Measurements from ENCODE around the gene ADGRA1. TPM values are rescaled to one million over a fixed set of nuclear protein-coding genes. Genes with fewer than 3 reads are reported as not detected.
A peak's percentile ranks its signal among the peaks of the same experiment; 100 is the strongest.

The ADGRA1 gene
- total RNA-seq, 4 donors from 2014 or later, result 0.07 to 1.0 TPM; not detected in 2

DNA sequence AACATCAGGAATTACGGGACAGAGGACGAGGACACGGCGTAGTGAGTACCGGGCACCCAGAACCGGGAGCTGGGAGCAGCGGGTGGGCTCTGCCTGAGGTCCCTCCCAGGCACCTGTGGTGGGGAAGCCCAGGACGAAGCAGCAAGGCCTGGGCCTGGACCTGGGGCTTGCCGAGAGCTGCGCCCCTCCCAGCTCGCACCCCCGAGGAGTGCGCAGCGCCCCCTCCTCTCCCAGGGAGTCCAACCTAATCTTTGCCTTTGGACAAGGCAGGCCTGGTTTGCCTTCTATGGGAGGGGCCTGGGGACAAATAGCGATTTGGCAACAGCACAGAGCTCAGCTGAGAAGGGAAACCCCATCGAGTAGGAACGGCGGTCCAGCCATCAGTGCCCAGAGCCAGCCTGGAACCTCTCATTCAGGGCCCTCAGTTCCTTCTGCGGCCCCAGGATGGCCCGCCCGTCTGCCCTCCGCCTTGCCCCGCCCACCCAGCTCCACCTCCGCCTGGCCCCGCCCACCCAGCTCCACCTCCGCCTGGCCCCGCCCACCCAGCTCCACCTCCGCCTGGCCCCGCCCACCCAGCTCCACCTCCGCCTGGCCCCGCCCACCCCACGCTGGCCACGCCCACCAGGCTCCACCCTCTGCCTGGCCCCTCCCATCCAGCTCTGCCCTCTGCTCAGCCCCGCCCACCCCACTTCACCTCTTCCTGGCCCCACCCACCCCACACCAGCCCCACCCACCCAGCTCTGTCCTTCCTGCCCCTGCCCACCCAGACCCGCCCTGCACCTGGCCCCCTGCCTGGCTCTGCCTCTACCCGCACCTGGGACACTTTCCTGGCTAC, 39.8 kb downstream of the ADGRA1 start:
- no peaks in the 10 kb centered on the region for H3K9me3 ChIP-seq
- intact Hi-C loops (cut with DNase I; ENCODE audit: low total_unique reads), result no loop called here
- H3K27me3 ChIP-seq, result no peaks in the 10 kb centered on the region
- no peaks in the 10 kb centered on the region for H3K4me1 ChIP-seq
- no peak overlapping the region for H3K27ac ChIP-seq
- H3K4me3 ChIP-seq, result no peak overlapping the region
- H3K36me3 ChIP-seq, result no peaks in the 10 kb centered on the region
- TF ChIP-seq, protein P1, sequence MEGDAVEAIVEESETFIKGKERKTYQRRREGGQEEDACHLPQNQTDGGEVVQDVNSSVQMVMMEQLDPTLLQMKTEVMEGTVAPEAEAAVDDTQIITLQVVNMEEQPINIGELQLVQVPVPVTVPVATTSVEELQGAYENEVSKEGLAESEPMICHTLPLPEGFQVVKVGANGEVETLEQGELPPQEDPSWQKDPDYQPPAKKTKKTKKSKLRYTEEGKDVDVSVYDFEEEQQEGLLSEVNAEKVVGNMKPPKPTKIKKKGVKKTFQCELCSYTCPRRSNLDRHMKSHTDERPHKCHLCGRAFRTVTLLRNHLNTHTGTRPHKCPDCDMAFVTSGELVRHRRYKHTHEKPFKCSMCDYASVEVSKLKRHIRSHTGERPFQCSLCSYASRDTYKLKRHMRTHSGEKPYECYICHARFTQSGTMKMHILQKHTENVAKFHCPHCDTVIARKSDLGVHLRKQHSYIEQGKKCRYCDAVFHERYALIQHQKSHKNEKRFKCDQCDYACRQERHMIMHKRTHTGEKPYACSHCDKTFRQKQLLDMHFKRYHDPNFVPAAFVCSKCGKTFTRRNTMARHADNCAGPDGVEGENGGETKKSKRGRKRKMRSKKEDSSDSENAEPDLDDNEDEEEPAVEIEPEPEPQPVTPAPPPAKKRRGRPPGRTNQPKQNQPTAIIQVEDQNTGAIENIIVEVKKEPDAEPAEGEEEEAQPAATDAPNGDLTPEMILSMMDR (IDR thresholded peaks at IDR 0.05), result no peak
- TF ChIP-seq POLR2A (IDR thresholded peaks at IDR 0.05), result no peak
- no peak for DNase-seq

DNA sequence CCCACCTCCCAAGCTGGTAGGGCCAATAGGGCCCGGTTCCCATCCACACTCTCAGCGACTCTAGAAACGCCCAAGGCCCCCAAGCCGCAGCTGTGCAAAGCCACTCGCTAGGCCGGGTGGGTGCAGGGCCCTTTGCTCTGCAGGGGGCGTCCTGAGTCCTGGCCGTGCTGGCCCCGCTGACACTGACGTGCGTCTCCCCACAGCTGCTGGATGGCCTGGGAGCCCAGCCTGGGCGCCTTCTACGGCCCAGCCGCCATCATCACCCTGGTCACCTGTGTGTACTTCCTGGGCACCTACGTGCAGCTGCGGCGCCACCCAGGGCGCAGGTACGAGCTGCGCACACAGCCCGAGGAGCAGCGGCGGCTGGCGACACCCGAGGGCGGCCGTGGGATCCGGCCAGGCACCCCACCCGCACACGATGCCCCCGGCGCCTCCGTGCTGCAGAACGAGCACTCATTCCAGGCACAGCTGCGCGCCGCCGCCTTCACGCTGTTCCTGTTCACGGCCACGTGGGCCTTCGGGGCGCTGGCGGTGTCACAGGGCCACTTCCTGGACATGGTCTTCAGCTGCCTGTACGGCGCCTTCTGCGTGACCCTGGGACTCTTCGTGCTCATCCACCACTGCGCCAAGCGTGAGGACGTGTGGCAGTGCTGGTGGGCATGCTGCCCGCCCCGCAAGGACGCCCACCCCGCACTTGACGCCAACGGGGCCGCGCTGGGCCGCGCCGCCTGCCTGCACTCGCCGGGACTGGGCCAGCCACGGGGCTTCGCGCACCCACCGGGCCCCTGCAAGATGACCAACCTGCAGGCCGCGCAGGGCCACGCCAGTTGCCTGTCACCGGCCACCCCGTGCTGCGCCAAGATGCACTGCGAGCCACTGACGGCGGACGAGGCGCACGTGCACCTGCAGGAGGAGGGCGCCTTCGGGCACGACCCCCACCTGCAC, 40.7 kb downstream of the ADGRA1 start:
- H3K36me3 ChIP-seq, result no peaks in the 10 kb centered on the region
- TF ChIP-seq, protein P1 (IDR thresholded peaks at IDR 0.05), result no peak
- no peak for TF ChIP-seq POLR2A (IDR thresholded peaks at IDR 0.05)
- DNase-seq, result no peak
- no peaks in the 10 kb centered on the region for H3K4me1 ChIP-seq
- H3K4me3 ChIP-seq, result no peak overlapping the region
- H3K27ac ChIP-seq, result no peak overlapping the region
- intact Hi-C loops (cut with DNase I; ENCODE audit: low total_unique reads), result no loop called here
- no peaks in the 10 kb centered on the region for H3K27me3 ChIP-seq
- H3K9me3 ChIP-seq, result no peaks in the 10 kb centered on the region

GRCh38 chr10:133129071-133129858, 41.5 kb downstream of the ADGRA1 start:
- TF ChIP-seq, protein P1 (IDR thresholded peaks at IDR 0.05), result no peak
- no peak for TF ChIP-seq POLR2A (IDR thresholded peaks at IDR 0.05)
- Histone ChIP-seq H3K27ac (no peak overlapping the region), H3K27me3 (no peaks in the 10 kb centered on the region), H3K36me3 (no peaks in the 10 kb centered on the region), H3K9me3 (no peaks in the 10 kb centered on the region), H3K4me3 (no peak overlapping the region), H3K4me1 (no peaks in the 10 kb centered on the region)
- intact Hi-C loops (cut with DNase I; ENCODE audit: low total_unique reads), result no loop called here
- peak in 1 of 2 donors; percentile 4 for DNase-seq

DNA sequence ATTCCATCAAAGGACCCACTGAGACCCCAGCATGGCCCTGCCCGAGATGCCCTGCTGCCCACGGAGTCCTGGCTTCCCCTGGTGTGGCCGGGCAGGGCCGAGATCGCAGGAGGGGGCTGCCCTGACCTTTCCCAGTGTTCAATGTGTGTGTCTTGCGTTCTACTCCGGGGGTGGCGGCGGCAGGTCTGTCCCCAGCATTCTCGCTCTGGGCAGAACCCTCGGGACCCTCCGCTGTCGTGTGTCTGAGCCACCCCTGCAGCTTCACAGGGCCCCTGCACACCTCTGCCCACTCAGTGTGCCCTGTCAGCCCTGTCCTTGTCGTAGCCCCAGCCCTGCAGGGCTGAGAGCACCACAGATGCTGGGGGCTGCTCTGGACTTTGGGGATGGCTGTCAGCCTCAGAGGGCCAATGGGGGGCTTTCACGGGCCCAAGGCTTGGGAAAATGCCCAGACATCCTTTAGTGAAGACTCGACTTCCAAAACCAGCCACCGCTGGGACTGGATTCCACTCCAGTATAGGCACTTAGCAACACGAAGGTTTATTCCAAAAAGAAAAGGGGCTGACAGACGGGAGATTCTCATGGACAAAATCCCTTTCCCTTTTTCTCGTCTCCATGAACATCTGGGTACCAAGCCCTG, 42.3 kb downstream of the ADGRA1 start:
- no peaks in the 10 kb centered on the region for H3K36me3 ChIP-seq
- no peak overlapping the region for H3K4me3 ChIP-seq
- no peaks in the 10 kb centered on the region for H3K27me3 ChIP-seq
- no peaks in the 10 kb centered on the region for H3K9me3 ChIP-seq
- no peaks in the 10 kb centered on the region for H3K4me1 ChIP-seq
- intact Hi-C loops (cut with DNase I; ENCODE audit: low total_unique reads), result no loop called here
- H3K27ac ChIP-seq, result no peak overlapping the region
- peak in 1 of 2 donors; percentile 6 for DNase-seq
- TF ChIP-seq, protein P1 (IDR thresholded peaks at IDR 0.05), result no peak
- TF ChIP-seq POLR2A (IDR thresholded peaks at IDR 0.05), result no peak
